CD4-positive, alpha-beta T cell (primary cell): ENCODE data around the gene HNRNPA1. TPM values are rescaled to one million over a fixed set of nuclear protein-coding genes. Genes with fewer than 3 reads are reported as not detected.

Experiments
- ATAC-seq: fragments of 200-7000 bp; cut with Tn5 transposase; one replicate; pipeline ENCODE4 v1.10.0; 2022; ENCODE audit warnings: mild to moderate bottlenecking; ENCODE audit not compliant: poor library complexity
- CTCF ChIA-PET: fragments of 350-600 bp; sonication (Branson Sonifier 250); formaldehyde crosslinking; loops from one replicate; lab custom pipeline; 2021; ENCODE audit warnings: antibody characterized with exemption, inconsistent platforms; lab: Charles Lee
- POLR2A ChIA-PET: fragments of 350-600 bp; sonication (Branson Sonifier 250); formaldehyde crosslinking; loops from one replicate; lab custom pipeline; 2021; ENCODE audit warnings: antibody characterized with exemption, inconsistent platforms; lab: Charles Lee
- DNase-seq, 14 experiments: peaks; one replicate each; pipeline ENCODE4 v3.0.0-alpha.2; 2013 to 2020; ENCODE audit warnings: mixed read lengths in 2 of 14
- H3K27ac ChIP-seq, 2 donors: one replicate each; pipeline versions ENCODE4 v1.5.1 to v1.7.0; 2013; ENCODE audit warnings: low read length in 2 of 2, low read depth in 1 of 2, mild to moderate bottlenecking in 1 of 2
- H3K27me3 ChIP-seq, 2 experiments: 1 replicate in 1 of 2; 2 replicates in 1 of 2; pipeline versions ENCODE4 v1.6.1 to v1.7.0; 2013; ENCODE audit warnings: low read length in 2 of 2, control low read depth in 1 of 2, mild to moderate bottlenecking in 1 of 2, moderate library complexity in 1 of 2; ENCODE audit not compliant: insufficient read depth in 2 of 2, control insufficient read depth in 1 of 2
- H3K36me3 ChIP-seq: one replicate; pipeline ENCODE4 v1.6.1; 2013; ENCODE audit warnings: low read length, control low read depth; ENCODE audit not compliant: insufficient read depth
- H3K4me1 ChIP-seq: one replicate; pipeline ENCODE4 v1.6.1; 2013; ENCODE audit warnings: low read length, control low read depth; ENCODE audit not compliant: insufficient read depth
- H3K4me3 ChIP-seq: one replicate; pipeline ENCODE4 v1.5.1; 2013; ENCODE audit warnings: mild to moderate bottlenecking, low read length, moderate library complexity
- H3K9me3 ChIP-seq, 2 experiments: 1 replicate in 1 of 2; 2 replicates in 1 of 2; pipeline versions ENCODE4 v1.6.1 to v1.7.0; 2013; ENCODE audit warnings: low read length in 2 of 2, mild to moderate bottlenecking in 2 of 2, control low read depth in 1 of 2, moderate library complexity in 1 of 2; ENCODE audit not compliant: control insufficient read depth in 1 of 2, insufficient read depth in 1 of 2
- H3K27ac Mint-ChIP-seq: one replicate; pipeline ENCODE4 v1.8.0; 2020; ENCODE audit warnings: mixed read lengths
- H3K27me3 Mint-ChIP-seq: one replicate; pipeline ENCODE4 v1.8.0; 2021; ENCODE audit warnings: mixed read lengths
- H3K36me3 Mint-ChIP-seq: one replicate; pipeline ENCODE4 v1.8.0; 2021; ENCODE audit warnings: low read depth, mixed read lengths
- H3K4me1 Mint-ChIP-seq: one replicate; pipeline ENCODE4 v1.8.0; 2021; ENCODE audit warnings: low read depth, mixed read lengths
- H3K4me3 Mint-ChIP-seq: one replicate; pipeline ENCODE4 v1.8.0; 2020; ENCODE audit warnings: mild to moderate bottlenecking, mixed read lengths
- H3K9me3 Mint-ChIP-seq: one replicate; pipeline ENCODE4 v1.8.0; 2020; ENCODE audit warnings: mixed read lengths
- intact Hi-C, 2 experiments: fragments of 100-400 bp; cut with DNase I in 1 of 2; cut with micrococcal nuclease in 1 of 2; formaldehyde crosslinking; loops; one replicate each; pipeline versions ENCODE4 v1.15.1 to v1.9.0; 2023 to 2025; cut with DNase I, micrococcal nuclease
- total RNA-seq, 174 experiments: library from RNA in 2 of 174; stranded (reverse) in 2 of 174; gene quantifications; one replicate each; pipeline ENCODE4 v1.2.3 and lab custom pipeline; 2021 to 2026
- TF ChIP-seq, protein P1 (sequence below): fragments of 200-600 bp; IDR thresholded peaks from one replicate; pipeline ENCODE4 v1.8.0; 2022; ENCODE audit warnings: antibody characterized with exemption, mild to moderate bottlenecking

The HNRNPA1 gene
- total RNA-seq, 2 experiments from 2014 or later = 1,969 to 1,994 TPM

DNA sequence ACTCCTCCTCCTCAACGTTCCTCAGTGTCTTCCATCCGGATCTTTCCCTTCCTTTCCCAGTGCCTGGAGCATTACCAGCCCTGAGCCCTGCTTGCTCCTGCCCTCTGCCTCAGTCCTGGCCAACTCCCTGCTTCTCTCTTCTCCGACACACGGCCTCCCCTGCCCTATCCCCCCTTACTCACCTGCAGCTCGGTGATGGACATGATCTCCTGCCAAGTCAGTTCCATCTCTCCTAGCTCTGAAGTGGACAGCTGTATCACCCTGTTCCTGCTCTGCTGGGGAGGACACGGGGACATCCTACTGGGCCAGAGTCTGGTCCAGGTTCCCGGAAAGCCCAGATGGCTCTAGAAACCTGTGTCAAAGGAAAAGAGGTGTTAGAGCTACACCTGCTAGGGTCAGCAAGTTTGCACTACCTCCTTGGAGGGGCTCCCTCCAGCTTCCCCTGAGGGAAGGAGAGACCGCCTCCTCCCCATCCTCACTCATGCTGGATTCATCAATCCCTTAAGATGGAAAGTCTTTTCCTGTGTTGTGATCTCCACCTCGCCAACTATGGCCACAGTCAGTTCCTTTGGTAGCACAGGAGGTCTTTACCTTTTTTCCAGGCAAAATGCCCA lies 14.5 kb downstream of the HNRNPA1 start:
- Histone ChIP-seq H3K27me3 (peaks cover 5 to 8% of the 10 kb centered on the region in 2 experiments), H3K4me3 (no peak overlapping the region), H3K9me3 (no peaks in the 10 kb centered on the region), H3K36me3 (no peaks in the 10 kb centered on the region), H3K27ac (no peak overlapping the region), H3K4me1 (peaks cover 9% of the 10 kb centered on the region)
- Mint-ChIP-seq H3K4me3 (no peak overlapping the region), H3K27ac (no peak overlapping the region), H3K36me3 (no peaks in the 10 kb centered on the region), H3K27me3 (peaks cover 17% of the 10 kb centered on the region), H3K4me1 (peaks cover 12% of the 10 kb centered on the region), H3K9me3 (no peaks in the 10 kb centered on the region)
- intact Hi-C loops = loop anchor here (1.0 to 2.0 kb wide), 3 partner anchors 66 to 73 kb away; no protein-coding TSS in a partner anchor
- DNase-seq (no peak), ATAC-seq (no peak)
- POLR2A ChIA-PET = interaction anchor here (1.1 to 2.7 kb wide), 3 partner anchors 11 to 65 kb away, joined by 3 to 11 read pairs (median 5); partner anchors contain the start of gene CBX5
- TF ChIP-seq, protein P1, sequence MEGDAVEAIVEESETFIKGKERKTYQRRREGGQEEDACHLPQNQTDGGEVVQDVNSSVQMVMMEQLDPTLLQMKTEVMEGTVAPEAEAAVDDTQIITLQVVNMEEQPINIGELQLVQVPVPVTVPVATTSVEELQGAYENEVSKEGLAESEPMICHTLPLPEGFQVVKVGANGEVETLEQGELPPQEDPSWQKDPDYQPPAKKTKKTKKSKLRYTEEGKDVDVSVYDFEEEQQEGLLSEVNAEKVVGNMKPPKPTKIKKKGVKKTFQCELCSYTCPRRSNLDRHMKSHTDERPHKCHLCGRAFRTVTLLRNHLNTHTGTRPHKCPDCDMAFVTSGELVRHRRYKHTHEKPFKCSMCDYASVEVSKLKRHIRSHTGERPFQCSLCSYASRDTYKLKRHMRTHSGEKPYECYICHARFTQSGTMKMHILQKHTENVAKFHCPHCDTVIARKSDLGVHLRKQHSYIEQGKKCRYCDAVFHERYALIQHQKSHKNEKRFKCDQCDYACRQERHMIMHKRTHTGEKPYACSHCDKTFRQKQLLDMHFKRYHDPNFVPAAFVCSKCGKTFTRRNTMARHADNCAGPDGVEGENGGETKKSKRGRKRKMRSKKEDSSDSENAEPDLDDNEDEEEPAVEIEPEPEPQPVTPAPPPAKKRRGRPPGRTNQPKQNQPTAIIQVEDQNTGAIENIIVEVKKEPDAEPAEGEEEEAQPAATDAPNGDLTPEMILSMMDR = no peak
- CTCF ChIA-PET = interaction anchor here (0.8 to 2.3 kb wide), 7 partner anchors 8 to 74 kb away, joined by 3 to 7 read pairs (median 3); partner anchors contain the start of gene COPZ1

DNA sequence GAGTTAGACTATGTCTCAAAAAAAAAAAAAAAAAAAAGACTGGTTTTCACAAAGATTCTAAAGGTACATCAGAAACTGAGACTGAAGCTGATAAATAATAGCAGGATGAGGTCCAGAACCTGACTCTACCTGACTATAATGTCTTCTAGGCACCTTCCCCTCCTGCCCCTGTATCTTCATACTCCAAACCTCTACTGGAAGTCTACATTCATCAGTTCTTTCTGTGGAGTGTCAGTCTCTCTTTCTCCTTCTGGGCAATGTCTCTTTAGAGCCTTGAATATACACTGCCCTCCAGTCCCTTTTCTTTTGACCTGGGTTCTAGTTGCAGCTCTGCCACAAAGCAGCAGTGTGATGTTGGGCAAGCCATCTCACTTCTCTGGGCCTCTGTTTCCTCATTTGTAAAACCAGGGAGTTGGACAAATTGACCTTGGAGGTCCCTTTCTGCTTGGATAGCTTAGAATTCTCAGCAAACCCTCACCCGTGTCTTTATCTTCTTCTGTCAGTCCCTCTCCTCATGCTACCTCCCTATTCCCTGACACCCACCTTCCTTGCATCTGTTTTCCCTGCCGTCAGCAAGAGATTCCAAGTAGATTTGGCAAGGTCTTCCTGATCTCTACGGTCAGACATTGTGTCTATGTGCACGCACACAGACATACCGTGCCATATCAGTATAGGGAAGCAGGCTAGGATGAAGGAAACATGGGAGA lies 16.0 kb downstream of the HNRNPA1 start:
- Mint-ChIP-seq H3K4me1 (peaks cover 17% of the 10 kb centered on the region), H3K36me3 (no peaks in the 10 kb centered on the region), H3K27ac (no peak overlapping the region), H3K4me3 (no peak overlapping the region), H3K9me3 (no peaks in the 10 kb centered on the region), H3K27me3 (peaks cover 30% of the 10 kb centered on the region)
- POLR2A ChIA-PET = interaction anchor here (0.8 kb wide), 1 partner anchor 28 kb away, joined by 4 read pairs; the partner anchor contains the start of gene COPZ1
- DNase-seq (no peak), ATAC-seq (no peak)
- intact Hi-C loops = no loop called here
- CTCF ChIA-PET = no interaction called here
- Histone ChIP-seq H3K4me3 (no peak overlapping the region), H3K9me3 (peaks cover 0 to 8% of the 10 kb centered on the region in 2 experiments), H3K27ac (no peak overlapping the region), H3K36me3 (no peaks in the 10 kb centered on the region), H3K27me3 (peaks cover 20 to 23% of the 10 kb centered on the region in 2 experiments), H3K4me1 (peaks cover 22% of the 10 kb centered on the region)
- TF ChIP-seq, protein P1 = no peak

DNA sequence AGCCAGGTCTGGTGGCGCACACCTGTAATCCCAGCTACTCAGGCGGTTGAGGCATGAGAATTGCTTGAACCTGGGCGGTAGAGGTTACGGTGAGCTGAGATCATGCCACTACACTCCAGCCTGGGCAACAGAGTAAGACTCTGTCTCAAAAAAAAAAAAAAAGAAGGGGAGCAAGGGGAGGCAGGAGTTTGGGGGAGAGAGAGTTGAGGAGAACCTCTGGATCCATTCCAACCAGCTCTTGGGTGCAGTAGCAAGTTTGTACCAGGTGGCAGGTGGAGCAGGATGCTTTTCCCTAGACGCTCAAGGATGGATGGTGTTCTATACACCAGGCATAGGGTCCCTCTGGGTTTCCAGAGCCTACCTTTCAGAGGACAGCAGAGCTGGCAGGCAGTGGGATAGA lies 18.4 kb downstream of the HNRNPA1 start:
- TF ChIP-seq, protein P1 = no peak
- H3K4me1 Mint-ChIP-seq = peaks cover 22% of the 10 kb centered on the region
- DNase-seq = no peak
- peaks cover 23 to 33% of the 10 kb centered on the region in 2 experiments for H3K27me3 ChIP-seq
- no peaks in the 10 kb centered on the region for H3K9me3 Mint-ChIP-seq
- ATAC-seq = no peak
- no peak overlapping the region for H3K27ac ChIP-seq
- H3K36me3 Mint-ChIP-seq = no peaks in the 10 kb centered on the region
- ChIA-PET POLR2A (interaction anchor here (1.0 to 1.4 kb wide), 3 partner anchors 13 to 60 kb away, joined by 3 to 5 read pairs (median 4); no protein-coding TSS in a partner anchor), CTCF (interaction anchor here (1.8 kb wide), 1 partner anchor 70 kb away, joined by 5 read pairs; no protein-coding TSS in a partner anchor)
- no peak overlapping the region for H3K4me3 Mint-ChIP-seq
- H3K27me3 Mint-ChIP-seq = peaks cover 52% of the 10 kb centered on the region
- no peaks in the 10 kb centered on the region for H3K36me3 ChIP-seq
- peaks cover 27% of the 10 kb centered on the region for H3K4me1 ChIP-seq
- no peak overlapping the region for H3K27ac Mint-ChIP-seq
- H3K4me3 ChIP-seq = no peak overlapping the region
- peaks cover 0 to 8% of the 10 kb centered on the region in 2 experiments for H3K9me3 ChIP-seq
- intact Hi-C loops = no loop called here
